Loucy (cell line): ENCODE data around the gene ACER3.

Experiments used
- CTCF ChIP-seq: fragments of 200-600 bp; sonication (generic); conservative IDR thresholded peaks from 2 replicates; pipeline ENCODE4 v1.5.1; 2014; ENCODE audit warnings: mild to moderate bottlenecking, antibody characterized with exemption, low read length
- EZH2phosphoT487 ChIP-seq: fragments of 200-600 bp; IDR thresholded peaks from 2 replicates; pipeline ENCODE4 v1.6.1; 2018; ENCODE audit warnings: antibody characterized with exemption, mild to moderate bottlenecking, moderate library complexity, borderline replicate concordance

- no peak for TF ChIP-seq CTCF
- no peak for TF ChIP-seq EZH2phosphoT487
Measured at GRCh38 chr11:76891285-76891684, 30.6 kb downstream of the ACER3 start.
